Measurements from ENCODE around the gene AUH. TPM values are rescaled to one million over a fixed set of nuclear protein-coding genes. Genes with fewer than 3 reads are reported as not detected.

The AUH gene
- total RNA-seq, 1 donor from 2014 or later = 9.8 TPM

GRCh38 chr9:91341258-91341746 lies 20.4 kb downstream of the AUH start:
- no peak for TF ChIP-seq CTCF (IDR thresholded peaks at IDR 0.05; ENCODE audit: insufficient read depth, low read depth, low read length)
- TF ChIP-seq EZH2 (IDR thresholded peaks at IDR 0.05; ENCODE audit: insufficient read depth, low read length) = no peak
- no peaks in the 10 kb centered on the region for H3K27me3 ChIP-seq (ENCODE audit: insufficient read depth, low read length)
- H3K79me2 ChIP-seq (ENCODE audit: insufficient read depth, low read length) = peaks cover 7% of the 10 kb centered on the region
- FAIRE-seq = no peak
- H3K27ac Mint-ChIP-seq (ENCODE audit: unreplicated experiment) = no peak overlapping the region
- H3K4me2 ChIP-seq (ENCODE audit: low read length) = no peak overlapping the region
- no peaks in the 10 kb centered on the region for H3K36me3 ChIP-seq (ENCODE audit: insufficient read depth, low read length)
- no peaks in the 10 kb centered on the region for H4K20me1 ChIP-seq (ENCODE audit: insufficient read depth, low read length)
- H3K4me1 ChIP-seq (ENCODE audit: insufficient read depth, low read length) = no peaks in the 10 kb centered on the region
- no peak overlapping the region for H3K4me3 ChIP-seq (ENCODE audit: insufficient read depth, low read depth, low read length)
- no peaks in the 10 kb centered on the region for H3K4me1 Mint-ChIP-seq (ENCODE audit: low read depth, unreplicated experiment)
- no peaks in the 10 kb centered on the region for H3K9me3 ChIP-seq (ENCODE audit: insufficient read depth, low read depth, low read length)
- peaks cover 14% of the 10 kb centered on the region for H3K36me3 Mint-ChIP-seq (ENCODE audit: low read depth, unreplicated experiment)
- no peak overlapping the region for H2AFZ ChIP-seq (ENCODE audit: low read depth, low read length)
- no peak overlapping the region for H3K27ac ChIP-seq (ENCODE audit: low read depth, low read length)
- H3K4me3 Mint-ChIP-seq (ENCODE audit: unreplicated experiment) = no peak overlapping the region
- H3K9me3 Mint-ChIP-seq (ENCODE audit: unreplicated experiment) = no peaks in the 10 kb centered on the region
- no peak overlapping the region for H3K9ac ChIP-seq (ENCODE audit: low read length)
- peak; percentile 60 for DNase-seq (ENCODE audit: low read depth)
- no peaks in the 10 kb centered on the region for H3K27me3 Mint-ChIP-seq (ENCODE audit: low read depth, unreplicated experiment)

GRCh38 chr9:91340395-91340967 lies 21.2 kb downstream of the AUH start:
- peaks cover 7% of the 10 kb centered on the region for H3K79me2 ChIP-seq (ENCODE audit: insufficient read depth, low read length)
- no peaks in the 10 kb centered on the region for H3K27me3 Mint-ChIP-seq (ENCODE audit: low read depth, unreplicated experiment)
- no peaks in the 10 kb centered on the region for H3K4me1 Mint-ChIP-seq (ENCODE audit: low read depth, unreplicated experiment)
- peaks cover 14% of the 10 kb centered on the region for H3K36me3 Mint-ChIP-seq (ENCODE audit: low read depth, unreplicated experiment)
- H3K9me3 ChIP-seq (ENCODE audit: insufficient read depth, low read depth, low read length) = no peaks in the 10 kb centered on the region
- no peaks in the 10 kb centered on the region for H3K4me1 ChIP-seq (ENCODE audit: insufficient read depth, low read length)
- no peaks in the 10 kb centered on the region for H4K20me1 ChIP-seq (ENCODE audit: insufficient read depth, low read length)
- H3K9me3 Mint-ChIP-seq (ENCODE audit: unreplicated experiment) = no peaks in the 10 kb centered on the region
- H3K9ac ChIP-seq (ENCODE audit: low read length) = no peak overlapping the region
- H3K4me3 Mint-ChIP-seq (ENCODE audit: unreplicated experiment) = no peak overlapping the region
- no peak overlapping the region for H3K27ac Mint-ChIP-seq (ENCODE audit: unreplicated experiment)
- H3K4me2 ChIP-seq (ENCODE audit: low read length) = no peak overlapping the region
- no peak overlapping the region for H2AFZ ChIP-seq (ENCODE audit: low read depth, low read length)
- no peaks in the 10 kb centered on the region for H3K36me3 ChIP-seq (ENCODE audit: insufficient read depth, low read length)
- H3K27me3 ChIP-seq (ENCODE audit: insufficient read depth, low read length) = no peaks in the 10 kb centered on the region
- FAIRE-seq (no peak), DNase-seq (ENCODE audit: low read depth) (no peak)
- no peak overlapping the region for H3K4me3 ChIP-seq (ENCODE audit: insufficient read depth, low read depth, low read length)
- no peak overlapping the region for H3K27ac ChIP-seq (ENCODE audit: low read depth, low read length)
- no peak for TF ChIP-seq EZH2 (IDR thresholded peaks at IDR 0.05; ENCODE audit: insufficient read depth, low read length)
- no peak for TF ChIP-seq CTCF (IDR thresholded peaks at IDR 0.05; ENCODE audit: insufficient read depth, low read depth, low read length)

- DNase-seq (ENCODE audit: low read depth) (no peak), FAIRE-seq (no peak)
- no peak overlapping the region for H2AFZ ChIP-seq (ENCODE audit: low read depth, low read length)
- no peaks in the 10 kb centered on the region for H3K4me1 ChIP-seq (ENCODE audit: insufficient read depth, low read length)
- no peak overlapping the region for H3K9ac ChIP-seq (ENCODE audit: low read length)
- TF ChIP-seq EZH2 (IDR thresholded peaks at IDR 0.05; ENCODE audit: insufficient read depth, low read length) (no peak), CTCF (IDR thresholded peaks at IDR 0.05; ENCODE audit: insufficient read depth, low read depth, low read length) (no peak)
- H3K79me2 ChIP-seq (ENCODE audit: insufficient read depth, low read length) = no peaks in the 10 kb centered on the region
- no peaks in the 10 kb centered on the region for H3K36me3 ChIP-seq (ENCODE audit: insufficient read depth, low read length)
- no peak overlapping the region for H3K4me2 ChIP-seq (ENCODE audit: low read length)
- H3K4me1 Mint-ChIP-seq (ENCODE audit: low read depth, unreplicated experiment) = no peaks in the 10 kb centered on the region
- H3K4me3 ChIP-seq (ENCODE audit: insufficient read depth, low read depth, low read length) = no peak overlapping the region
- no peak overlapping the region for H3K4me3 Mint-ChIP-seq (ENCODE audit: unreplicated experiment)
- H3K27me3 ChIP-seq (ENCODE audit: insufficient read depth, low read length) = no peaks in the 10 kb centered on the region
- peaks cover 14% of the 10 kb centered on the region for H3K36me3 Mint-ChIP-seq (ENCODE audit: low read depth, unreplicated experiment)
- no peak overlapping the region for H3K27ac ChIP-seq (ENCODE audit: low read depth, low read length)
- no peaks in the 10 kb centered on the region for H3K27me3 Mint-ChIP-seq (ENCODE audit: low read depth, unreplicated experiment)
- H3K9me3 ChIP-seq (ENCODE audit: insufficient read depth, low read depth, low read length) = no peaks in the 10 kb centered on the region
- H4K20me1 ChIP-seq (ENCODE audit: insufficient read depth, low read length) = no peaks in the 10 kb centered on the region
- no peak overlapping the region for H3K27ac Mint-ChIP-seq (ENCODE audit: unreplicated experiment)
- no peaks in the 10 kb centered on the region for H3K9me3 Mint-ChIP-seq (ENCODE audit: unreplicated experiment)
These were observed 23.0 kb downstream of the AUH start for GRCh38 chr9:91338681-91339080.
